CD4-positive, alpha-beta memory T cell (primary cell): ENCODE results near the gene HMG20A. TPM values are rescaled to one million over a fixed set of nuclear protein-coding genes. Genes with fewer than 3 reads are reported as not detected.

Source experiments
- CTCF ChIA-PET: fragments of 350-600 bp; sonication (Branson Sonifier 250); formaldehyde crosslinking; loops from one replicate; lab custom pipeline; 2021; ENCODE audit warnings: inconsistent platforms; ENCODE audit not compliant: partially characterized antibody; lab: Charles Lee
- POLR2A ChIA-PET: fragments of 350-600 bp; sonication (Branson Sonifier 250); formaldehyde crosslinking; loops from one replicate; lab custom pipeline; 2021; ENCODE audit not compliant: partially characterized antibody; lab: Charles Lee
- DNase-seq, 5 donors: peaks; one replicate each; pipeline versions ENCODE4 v3.0.0 to v3.0.0-alpha.2; 2020 to 2022; ENCODE audit warnings: mixed read lengths in 1 of 5
- H3K27ac ChIP-seq: one replicate; pipeline ENCODE4 v1.7.0; 2013; ENCODE audit warnings: low read depth, low read length
- H3K27me3 ChIP-seq: 2 replicates; pipeline ENCODE4 v1.7.0; 2013; ENCODE audit warnings: mild to moderate bottlenecking, low read length, moderate library complexity; ENCODE audit not compliant: insufficient read depth
- H3K36me3 ChIP-seq: 2 replicates; pipeline ENCODE4 v1.7.0; 2013; ENCODE audit warnings: mild to moderate bottlenecking, low read length, moderate library complexity; ENCODE audit not compliant: insufficient read depth
- H3K4me1 ChIP-seq: 2 replicates; pipeline ENCODE4 v1.7.0; 2013; ENCODE audit warnings: mild to moderate bottlenecking, low read length, moderate library complexity; ENCODE audit not compliant: insufficient read depth
- H3K4me3 ChIP-seq, 2 donors: one replicate each; pipeline ENCODE4 v1.7.0; 2013; ENCODE audit warnings: low read length in 2 of 2, mild to moderate bottlenecking in 1 of 2
- H3K9me3 ChIP-seq, 2 donors: one replicate each; pipeline ENCODE4 v1.7.0; 2013; ENCODE audit warnings: low read length in 2 of 2, control low read depth in 1 of 2; ENCODE audit not compliant: control insufficient read depth in 1 of 2
- H3K27ac Mint-ChIP-seq, 7 donors: one replicate each; pipeline ENCODE4 v1.8.0; 2020 to 2021; ENCODE audit warnings: mixed read lengths in 7 of 7, mild to moderate bottlenecking in 6 of 7, inconsistent platforms in 3 of 7, moderate library complexity in 3 of 7
- H3K27me3 Mint-ChIP-seq, 2 donors: one replicate each; pipeline ENCODE4 v1.8.0; 2020 to 2021; ENCODE audit warnings: mixed read lengths in 2 of 2
- H3K36me3 Mint-ChIP-seq, 2 donors: one replicate each; pipeline ENCODE4 v1.8.0; 2020 to 2021; ENCODE audit warnings: mixed read lengths in 2 of 2, inconsistent platforms in 1 of 2, mild to moderate bottlenecking in 1 of 2
- H3K4me1 Mint-ChIP-seq, 4 donors: one replicate each; pipeline ENCODE4 v1.8.0; 2020 to 2021; ENCODE audit warnings: mixed read lengths in 4 of 4, mild to moderate bottlenecking in 1 of 4
- H3K4me3 Mint-ChIP-seq, 8 donors: one replicate each; pipeline ENCODE4 v1.8.0; 2020 to 2021; ENCODE audit warnings: mixed read lengths in 8 of 8, mild to moderate bottlenecking in 7 of 8, moderate library complexity in 6 of 8, inconsistent platforms in 3 of 8
- H3K9me3 Mint-ChIP-seq, 8 donors: one replicate each; pipeline ENCODE4 v1.8.0; 2020 to 2021; ENCODE audit warnings: mixed read lengths in 8 of 8, mild to moderate bottlenecking in 5 of 8, inconsistent platforms in 3 of 8, moderate library complexity in 1 of 8
- intact Hi-C: fragments of 100-400 bp; cut with micrococcal nuclease; formaldehyde crosslinking; loops from one replicate; pipeline ENCODE4 v1.15.1; 2023
- polyA plus RNA-seq, 2 donors: library from polyadenylated mRNA; unstranded; fragments of 300-500 nt; fragmentation: Illumina TruSeq; gene quantifications; one replicate each; pipeline ENCODE4 v1.2.3, GENCODE V29; 2021
- total RNA-seq, 2 experiments: library from RNA; stranded (reverse); gene quantifications; one replicate each; pipeline ENCODE4 v1.2.3, GENCODE V29; 2021

Gene HMG20A
- total and polyA plus RNA-seq, 4 experiments from 2014 or later: 29.7 to 49.6 (median 42.1) TPM

GRCh38 chr15:77384589-77385359 lies 35.9 kb upstream of the HMG20A start:
- H3K4me1 ChIP-seq: no peaks in the 10 kb centered on the region
- no peaks in the 10 kb centered on the region for H3K36me3 ChIP-seq
- H3K9me3 ChIP-seq: no peaks in the 10 kb centered on the region
- Mint-ChIP-seq H3K4me3 (no peak overlapping the region), H3K9me3 (no peaks in the 10 kb centered on the region), H3K27ac (no peak overlapping the region), H3K4me1 (no peaks in the 10 kb centered on the region), H3K27me3 (no peaks in the 10 kb centered on the region), H3K36me3 (no peaks in the 10 kb centered on the region)
- ChIA-PET CTCF (no interaction called here), POLR2A (no interaction called here)
- no peak overlapping the region for H3K27ac ChIP-seq
- intact Hi-C loops: no loop called here
- no peak for DNase-seq
- no peak overlapping the region for H3K4me3 ChIP-seq
- no peaks in the 10 kb centered on the region for H3K27me3 ChIP-seq

GRCh38 chr15:77386626-77387025 lies 34.1 kb upstream of the HMG20A start:
- no peaks in the 10 kb centered on the region for H3K4me1 Mint-ChIP-seq
- H3K4me1 ChIP-seq: no peaks in the 10 kb centered on the region
- no peaks in the 10 kb centered on the region for H3K27me3 Mint-ChIP-seq
- H3K4me3 Mint-ChIP-seq: no peak overlapping the region
- no peak overlapping the region for H3K27ac Mint-ChIP-seq
- H3K27ac ChIP-seq: no peak overlapping the region
- no peaks in the 10 kb centered on the region for H3K27me3 ChIP-seq
- DNase-seq: no peak
- H3K36me3 ChIP-seq: no peaks in the 10 kb centered on the region
- no peaks in the 10 kb centered on the region for H3K9me3 Mint-ChIP-seq
- H3K36me3 Mint-ChIP-seq: no peaks in the 10 kb centered on the region
- no peaks in the 10 kb centered on the region for H3K9me3 ChIP-seq
- no peak overlapping the region for H3K4me3 ChIP-seq
- CTCF ChIA-PET: no interaction called here
- intact Hi-C loops: no loop called here
- POLR2A ChIA-PET: no interaction called here

- no peaks in the 10 kb centered on the region for H3K9me3 Mint-ChIP-seq
- H3K27ac Mint-ChIP-seq: no peak overlapping the region
- no peaks in the 10 kb centered on the region for H3K4me1 Mint-ChIP-seq
- no peaks in the 10 kb centered on the region for H3K4me1 ChIP-seq
- H3K9me3 ChIP-seq: no peaks in the 10 kb centered on the region
- H3K27me3 ChIP-seq: no peaks in the 10 kb centered on the region
- ChIA-PET CTCF (no interaction called here), POLR2A (no interaction called here)
- H3K4me3 ChIP-seq: no peak overlapping the region
- no peak overlapping the region for H3K27ac ChIP-seq
- H3K27me3 Mint-ChIP-seq: no peaks in the 10 kb centered on the region
- H3K36me3 ChIP-seq: no peaks in the 10 kb centered on the region
- no peak overlapping the region for H3K4me3 Mint-ChIP-seq
- peaks cover 0 to 3% of the 10 kb centered on the region in 2 donors for H3K36me3 Mint-ChIP-seq
- intact Hi-C loops: no loop called here
- no peak for DNase-seq
Measured at GRCh38 chr15:77387365-77388105, 33.2 kb upstream of the HMG20A start.

GRCh38 chr15:77391372-77391951 lies 29.2 kb upstream of the HMG20A start:
- peaks cover 0 to 2% of the 10 kb centered on the region in 2 donors for H3K27me3 Mint-ChIP-seq
- CTCF ChIA-PET: interaction anchor here (0.7 kb wide), 1 partner anchor 94 kb away, joined by 3 read pairs; no protein-coding TSS in a partner anchor
- peaks cover 5 to 28% (median 16%) of the 10 kb centered on the region in 8 donors for H3K9me3 Mint-ChIP-seq
- H3K4me3 Mint-ChIP-seq: no peak overlapping the region
- H3K4me1 Mint-ChIP-seq: no peaks in the 10 kb centered on the region
- H3K4me3 ChIP-seq: no peak overlapping the region
- no peaks in the 10 kb centered on the region for H3K9me3 ChIP-seq
- POLR2A ChIA-PET: no interaction called here
- peaks cover 0 to 10% of the 10 kb centered on the region in 2 donors for H3K36me3 Mint-ChIP-seq
- no peak for DNase-seq
- no peaks in the 10 kb centered on the region for H3K4me1 ChIP-seq
- intact Hi-C loops: no loop called here
- no peaks in the 10 kb centered on the region for H3K27me3 ChIP-seq
- no peaks in the 10 kb centered on the region for H3K36me3 ChIP-seq
- no peak overlapping the region for H3K27ac Mint-ChIP-seq
- H3K27ac ChIP-seq: no peak overlapping the region

- peaks cover 0 to 2% of the 10 kb centered on the region in 2 donors for H3K27me3 Mint-ChIP-seq
- no peak overlapping the region for H3K27ac Mint-ChIP-seq
- Histone ChIP-seq H3K4me1 (no peaks in the 10 kb centered on the region), H3K27me3 (no peaks in the 10 kb centered on the region), H3K27ac (no peak overlapping the region), H3K4me3 (no peak overlapping the region), H3K36me3 (no peaks in the 10 kb centered on the region), H3K9me3 (no peaks in the 10 kb centered on the region)
- no peaks in the 10 kb centered on the region for H3K4me1 Mint-ChIP-seq
- H3K9me3 Mint-ChIP-seq: peaks cover 6 to 38% (median 23%) of the 10 kb centered on the region in 8 donors
- H3K4me3 Mint-ChIP-seq: no peak overlapping the region
- H3K36me3 Mint-ChIP-seq: peaks cover 0 to 16% of the 10 kb centered on the region in 2 donors
- ChIA-PET CTCF (interaction anchor here (0.8 kb wide), 1 partner anchor 150 kb away, joined by 3 read pairs; no protein-coding TSS in a partner anchor), POLR2A (no interaction called here)
- intact Hi-C loops: no loop called here
- DNase-seq: no peak
Measured at GRCh38 chr15:77392762-77393470, 27.8 kb upstream of the HMG20A start.

GRCh38 chr15:77393471-77393840 lies 27.2 kb upstream of the HMG20A start:
- ChIA-PET POLR2A (no interaction called here), CTCF (interaction anchor here (0.8 kb wide), 1 partner anchor 150 kb away, joined by 3 read pairs; no protein-coding TSS in a partner anchor)
- no peak overlapping the region for H3K4me3 Mint-ChIP-seq
- H3K9me3 Mint-ChIP-seq: peaks cover 6 to 44% (median 28%) of the 10 kb centered on the region in 8 donors
- H3K27ac Mint-ChIP-seq: no peak overlapping the region
- H3K4me1 Mint-ChIP-seq: no peaks in the 10 kb centered on the region
- Histone ChIP-seq H3K36me3 (no peaks in the 10 kb centered on the region), H3K27me3 (no peaks in the 10 kb centered on the region), H3K4me1 (no peaks in the 10 kb centered on the region), H3K27ac (no peak overlapping the region), H3K4me3 (no peak overlapping the region), H3K9me3 (no peaks in the 10 kb centered on the region)
- peaks cover 0 to 19% of the 10 kb centered on the region in 2 donors for H3K36me3 Mint-ChIP-seq
- no peak for DNase-seq
- H3K27me3 Mint-ChIP-seq: peaks cover 0 to 2% of the 10 kb centered on the region in 2 donors
- intact Hi-C loops: no loop called here
